SHP77 treated with DMSO at 0.1 percent for 48 hours (cell line): Measurements from ENCODE around the gene PGA5.
"Not testable (repeated sequence)": the region's sequence is repeated elsewhere in the genome, so short reads cannot be mapped to it uniquely, and the experiment has no call there.

ENCODE experiments used
- DNase-seq: peaks from one replicate; lab custom pipeline; 2025; lab: John Stamatoyannopoulos, UW

Gene PGA5

DNA sequence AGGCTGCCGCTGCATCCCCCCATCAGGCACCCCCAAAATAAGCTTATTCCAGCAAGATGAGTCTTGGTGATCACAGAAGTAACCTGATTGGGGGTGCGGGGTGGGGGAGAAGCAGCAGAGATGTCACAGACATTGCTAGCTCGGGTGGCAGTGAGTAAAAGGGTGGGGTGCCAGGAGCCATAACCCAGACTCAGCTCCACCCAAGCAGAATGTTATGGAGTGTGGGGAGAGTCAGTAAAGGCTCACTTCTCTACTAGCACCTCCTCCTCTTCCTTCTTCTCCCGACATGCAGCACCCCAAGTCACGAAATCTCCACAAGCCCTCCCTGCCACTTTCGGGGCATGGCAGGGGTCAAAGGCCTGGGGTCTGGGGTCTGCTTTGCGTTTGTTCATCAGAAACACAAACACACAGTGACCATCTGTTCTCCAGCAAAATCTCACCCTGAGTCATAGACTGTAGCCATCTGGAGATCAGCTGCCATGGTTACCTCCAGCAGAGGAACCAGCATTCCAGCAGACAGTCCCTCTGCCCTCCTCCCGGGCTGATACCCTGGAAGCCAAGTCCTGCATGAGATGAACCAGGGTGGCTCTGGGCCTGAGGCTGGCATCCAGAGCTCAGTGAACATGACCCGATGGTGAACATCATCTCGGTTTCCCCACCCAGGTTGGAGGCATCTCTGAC lies 14.4 kb upstream of the PGA5 start:
- not testable (repeated sequence) for DNase-seq

DNA sequence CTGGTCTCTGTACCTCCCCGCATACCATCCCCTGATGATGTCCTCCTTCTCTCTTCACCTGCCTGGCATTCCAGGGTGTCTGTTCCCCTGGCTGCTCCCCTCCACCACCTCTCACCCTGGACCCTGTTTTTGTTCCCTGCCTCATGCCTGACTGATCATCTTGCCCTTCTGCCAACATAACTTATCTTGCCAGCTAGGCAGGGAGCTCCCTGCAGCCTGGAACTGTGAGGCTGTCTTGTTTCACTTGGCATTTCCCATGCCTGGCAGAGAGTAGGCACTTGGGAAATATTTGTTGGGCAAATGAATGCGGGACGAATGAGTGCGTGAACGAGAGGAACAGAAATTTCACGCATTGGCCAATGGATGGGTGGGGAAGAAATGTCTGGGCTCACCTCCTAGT lies 11.5 kb upstream of the PGA5 start:
- DNase-seq = not testable (repeated sequence)

DNA sequence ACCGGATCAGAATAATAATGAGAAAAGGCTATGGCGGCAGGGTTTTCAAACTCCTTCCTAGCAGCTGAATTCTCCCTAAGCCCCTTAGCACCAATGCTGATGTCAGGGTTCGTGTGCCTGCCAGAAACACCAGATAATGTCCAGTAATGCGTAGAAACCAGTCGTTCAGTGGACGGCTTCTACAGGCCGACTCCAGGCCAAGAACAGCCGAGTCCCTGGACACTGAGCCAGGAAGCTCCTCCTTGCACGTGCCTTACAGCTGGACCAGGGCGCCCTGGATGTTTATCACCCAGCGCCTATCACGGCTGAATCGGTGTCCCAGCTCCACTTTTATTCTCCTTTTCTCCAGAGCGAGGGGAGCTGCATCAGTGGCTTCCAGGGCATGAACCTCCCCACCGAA lies 9.9 kb upstream of the PGA5 start:
- DNase-seq = not testable (repeated sequence)

DNA sequence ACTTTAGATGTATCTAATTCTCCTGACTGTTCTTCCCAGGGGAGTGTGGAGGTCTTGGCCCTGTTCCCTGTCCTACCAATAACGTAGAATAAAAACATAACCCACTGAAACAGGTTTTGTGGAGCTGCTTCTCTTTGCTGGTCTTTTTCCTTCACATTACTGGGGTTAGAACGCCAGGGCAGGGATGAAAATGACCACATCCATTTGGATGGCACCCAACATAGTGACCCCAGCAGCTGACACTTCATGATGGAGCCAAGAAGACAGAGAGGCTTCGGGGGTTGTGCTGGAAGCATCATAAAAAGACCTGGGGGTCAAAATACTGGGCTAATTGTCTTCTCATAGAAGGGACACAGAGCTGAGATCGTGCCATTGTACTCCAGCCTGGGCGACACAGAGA lies 9.4 kb upstream of the PGA5 start:
- DNase-seq = not testable (repeated sequence)

GRCh38 chr11:61232548-61233145 lies 8.3 kb upstream of the PGA5 start:
- not testable (repeated sequence) for DNase-seq

DNA sequence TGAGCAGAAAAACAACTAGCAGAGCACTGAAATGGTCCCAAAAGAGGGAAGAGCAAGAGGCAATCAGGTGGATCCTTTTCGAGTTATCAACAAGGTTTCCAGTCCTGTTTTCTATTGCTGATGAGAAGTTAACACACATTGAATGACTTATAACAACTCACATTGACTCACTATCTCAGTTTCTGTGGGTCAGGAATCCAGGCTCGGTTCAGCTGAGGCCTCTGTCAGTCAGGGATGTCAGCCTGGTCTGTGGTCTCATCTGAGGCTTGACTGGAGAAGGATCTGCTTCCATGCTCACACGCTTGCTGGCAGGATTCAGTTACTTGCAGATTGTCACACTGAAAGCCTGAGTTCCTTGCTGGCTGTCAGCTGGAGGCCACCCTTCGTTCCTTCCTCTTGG lies 3.8 kb upstream of the PGA5 start:
- DNase-seq = not testable (repeated sequence)

- DNase-seq = not testable (repeated sequence)
These were observed 687 bp upstream of the PGA5 start for GRCh38 chr11:61240288-61240687.

DNA sequence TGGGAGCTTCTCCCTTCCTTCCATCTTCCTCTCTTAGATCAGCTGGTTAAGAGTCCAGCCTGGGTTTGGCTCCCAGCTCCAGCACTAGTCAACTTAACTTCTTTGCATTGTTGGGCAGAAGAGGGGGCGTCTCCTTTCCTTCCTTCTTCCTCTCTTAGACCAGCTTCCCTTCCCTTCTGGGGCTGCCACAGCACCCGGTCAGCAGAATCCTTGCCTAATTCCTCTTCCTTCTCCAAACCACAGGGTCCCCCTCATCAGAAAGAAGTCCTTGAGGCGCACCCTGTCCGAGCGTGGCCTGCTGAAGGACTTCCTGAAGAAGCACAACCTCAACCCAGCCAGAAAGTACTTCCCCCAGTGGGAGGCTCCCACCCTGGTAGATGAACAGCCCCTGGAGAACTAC lies 551 bp downstream of the PGA5 start:
- not testable (repeated sequence) for DNase-seq

DNA sequence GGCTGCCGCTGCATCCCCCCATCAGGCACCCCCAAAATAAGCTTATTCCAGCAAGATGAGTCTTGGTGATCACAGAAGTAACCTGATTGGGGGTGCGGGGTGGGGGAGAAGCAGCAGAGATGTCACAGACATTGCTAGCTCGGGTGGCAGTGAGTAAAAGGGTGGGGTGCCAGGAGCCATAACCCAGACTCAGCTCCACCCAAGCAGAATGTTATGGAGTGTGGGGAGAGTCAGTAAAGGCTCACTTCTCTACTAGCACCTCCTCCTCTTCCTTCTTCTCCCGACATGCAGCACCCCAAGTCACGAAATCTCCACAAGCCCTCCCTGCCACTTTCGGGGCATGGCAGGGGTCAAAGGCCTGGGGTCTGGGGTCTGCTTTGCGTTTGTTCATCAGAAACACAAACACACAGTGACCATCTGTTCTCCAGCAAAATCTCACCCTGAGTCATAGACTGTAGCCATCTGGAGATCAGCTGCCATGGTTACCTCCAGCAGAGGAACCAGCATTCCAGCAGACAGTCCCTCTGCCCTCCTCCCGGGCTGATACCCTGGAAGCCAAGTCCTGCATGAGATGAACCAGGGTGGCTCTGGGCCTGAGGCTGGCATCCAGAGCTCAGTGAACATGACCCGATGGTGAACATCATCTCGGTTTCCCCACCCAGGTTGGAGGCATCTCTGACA lies 4.4 kb downstream of the PGA5 start:
- DNase-seq = not testable (repeated sequence)

DNA sequence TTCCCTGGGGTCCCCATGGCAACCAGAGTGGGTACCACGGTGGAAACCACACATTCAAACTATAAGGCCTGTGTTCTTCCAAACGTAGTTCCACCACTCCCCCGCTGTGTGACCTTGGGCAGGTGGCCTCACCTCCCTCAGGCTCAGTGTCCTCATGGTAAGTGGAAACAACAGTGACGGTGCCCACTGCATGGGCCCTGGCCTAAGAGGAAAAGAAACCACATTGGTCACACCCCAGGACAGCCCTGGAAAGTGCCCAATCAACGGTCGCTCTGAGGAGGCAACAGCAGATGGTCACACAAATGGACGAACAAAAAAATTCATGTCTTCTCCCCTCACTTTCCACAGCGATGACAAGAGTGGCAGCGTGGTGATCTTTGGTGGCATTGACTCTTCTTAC lies 7.1 kb downstream of the PGA5 start:
- not testable (repeated sequence) for DNase-seq

- DNase-seq = not testable (repeated sequence)
These were observed 8.2 kb downstream of the PGA5 start for GRCh38 chr11:61249201-61249600.

DNA sequence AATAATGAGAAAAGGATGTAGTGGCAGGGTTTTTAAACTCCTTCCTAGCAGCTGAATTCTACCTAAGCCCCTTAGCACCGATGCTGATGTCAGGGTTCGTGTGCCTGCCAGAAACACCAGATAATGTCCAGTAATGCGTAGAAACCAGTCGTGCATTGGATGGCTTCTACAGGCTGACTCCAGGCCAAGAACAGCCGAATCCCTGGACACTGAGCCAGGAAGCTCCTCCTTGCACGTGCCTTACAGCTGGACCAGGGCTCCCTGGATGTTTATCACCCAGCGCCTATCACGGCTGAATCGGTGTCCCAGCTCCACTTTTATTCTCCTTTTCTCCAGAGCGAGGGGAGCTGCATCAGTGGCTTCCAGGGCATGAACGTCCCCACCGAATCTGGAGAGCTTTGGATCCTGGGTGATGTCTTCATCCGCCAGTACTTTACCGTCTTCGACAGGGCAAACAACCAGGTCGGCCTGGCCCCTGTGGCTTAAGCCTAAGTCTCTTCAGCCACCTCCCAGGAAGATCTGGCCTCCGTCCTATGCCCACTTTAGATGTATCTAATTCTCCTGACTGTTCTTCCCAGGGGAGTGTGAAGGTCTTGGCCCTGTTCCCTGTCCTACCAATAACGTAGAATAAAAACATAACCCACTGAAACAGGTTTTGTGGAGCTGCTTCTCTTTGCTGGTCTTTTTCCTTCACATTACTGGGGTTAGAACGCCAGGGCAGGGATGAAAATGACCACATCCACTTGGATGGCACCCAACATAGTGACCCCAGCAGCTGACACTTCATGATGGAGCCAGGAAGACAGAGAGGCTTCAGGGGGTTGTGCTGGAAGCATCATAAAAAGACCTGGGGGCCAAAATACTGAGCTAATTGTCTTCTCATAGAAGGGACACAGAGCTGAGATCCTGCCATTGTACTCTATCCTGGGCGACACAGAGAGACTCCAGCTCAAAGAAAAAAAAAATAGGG lies 10.1 kb downstream of the PGA5 start:
- DNase-seq = not testable (repeated sequence)

DNA sequence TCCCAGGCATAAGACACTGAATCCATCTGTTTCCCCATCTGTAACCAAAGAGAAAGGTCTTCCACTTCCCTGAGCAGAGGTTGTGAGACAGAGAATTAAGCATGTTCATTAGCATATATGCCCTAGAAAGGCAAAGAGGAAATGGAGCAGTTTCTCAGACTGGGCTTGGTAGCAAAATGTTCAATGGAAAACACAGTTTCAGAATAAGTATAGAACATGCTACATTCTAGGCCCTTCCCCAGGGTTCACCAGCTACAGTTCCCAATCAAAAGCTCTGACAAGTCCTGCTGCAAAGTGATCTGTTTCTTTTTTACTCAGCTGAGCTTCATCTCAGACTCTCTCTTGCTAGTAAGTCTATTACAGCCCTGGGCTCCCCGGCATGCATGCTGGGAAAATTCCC lies 11.4 kb downstream of the PGA5 start:
- not testable (repeated sequence) for DNase-seq

DNA sequence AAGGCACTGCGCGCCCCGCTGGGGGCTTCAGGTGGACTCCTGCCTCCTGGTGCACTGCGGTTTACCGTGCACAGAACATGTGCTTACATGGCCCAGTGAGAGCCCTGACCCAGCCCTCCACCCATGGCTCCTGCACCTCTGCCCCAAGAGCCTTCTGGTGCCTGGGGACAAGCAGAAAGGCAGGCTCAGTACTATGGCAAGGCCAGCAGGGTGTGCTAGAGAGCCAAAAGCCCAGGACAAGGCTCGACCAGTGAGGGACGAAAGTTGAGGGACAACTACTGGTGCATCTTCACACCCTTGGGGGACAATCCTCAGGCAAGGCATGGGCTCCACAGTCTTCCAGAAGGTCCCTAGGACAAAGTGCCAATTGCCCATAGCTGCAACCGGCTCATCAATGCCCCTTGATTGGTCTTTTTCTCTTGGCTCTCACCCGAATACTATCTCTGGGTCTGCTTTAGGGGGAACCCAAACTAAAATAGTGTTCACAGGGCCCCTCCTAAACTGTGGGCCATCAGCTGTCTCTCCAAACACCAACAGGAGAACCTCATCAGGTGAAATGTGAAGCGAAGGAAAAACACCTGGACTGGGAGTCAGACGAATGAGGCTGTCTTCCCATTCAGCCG lies 13.5 kb downstream of the PGA5 start:
- DNase-seq = no peak

GRCh38 chr11:61256710-61257482 lies 15.9 kb downstream of the PGA5 start:
- no peak for DNase-seq

- DNase-seq = no peak
These were observed 17.6 kb downstream of the PGA5 start for GRCh38 chr11:61258546-61258945.

- DNase-seq = no peak
These were observed 18.4 kb downstream of the PGA5 start for GRCh38 chr11:61259363-61259762.

- no peak for DNase-seq
These were observed 23.4 kb downstream of the PGA5 start for GRCh38 chr11:61264371-61264770.

DNA sequence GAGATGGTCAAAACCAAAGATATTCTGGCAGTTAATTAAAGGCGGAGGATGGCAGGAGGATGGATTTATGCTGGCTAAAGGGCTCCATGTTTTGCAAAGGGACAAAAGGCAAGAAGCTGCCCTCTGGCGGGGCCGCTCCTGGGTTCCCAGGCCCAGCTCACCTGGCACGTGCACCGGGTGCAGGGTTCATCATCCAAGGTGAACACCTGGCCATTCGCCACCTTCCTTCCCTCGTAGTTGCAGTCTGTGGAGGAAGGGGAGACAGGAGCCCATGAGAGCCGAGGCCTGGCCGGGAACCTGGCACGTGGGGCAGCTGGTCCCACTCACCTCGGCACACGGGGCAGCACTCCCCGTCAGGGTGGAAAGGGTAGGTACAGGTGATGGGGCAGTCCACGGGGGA lies 23.8 kb downstream of the PGA5 start:
- DNase-seq = no peak

GRCh38 chr11:61265357-61265756 lies 24.4 kb downstream of the PGA5 start:
- no peak for DNase-seq

- no peak for DNase-seq
These were observed 25.6 kb downstream of the PGA5 start for GRCh38 chr11:61266602-61267001.
